ENCODE results near the gene MRM3.
"Not testable (repeated sequence)": the region's sequence is repeated elsewhere in the genome, so short reads cannot be mapped to it uniquely, and the experiment has no call there.

MRM3 gene

DNA sequence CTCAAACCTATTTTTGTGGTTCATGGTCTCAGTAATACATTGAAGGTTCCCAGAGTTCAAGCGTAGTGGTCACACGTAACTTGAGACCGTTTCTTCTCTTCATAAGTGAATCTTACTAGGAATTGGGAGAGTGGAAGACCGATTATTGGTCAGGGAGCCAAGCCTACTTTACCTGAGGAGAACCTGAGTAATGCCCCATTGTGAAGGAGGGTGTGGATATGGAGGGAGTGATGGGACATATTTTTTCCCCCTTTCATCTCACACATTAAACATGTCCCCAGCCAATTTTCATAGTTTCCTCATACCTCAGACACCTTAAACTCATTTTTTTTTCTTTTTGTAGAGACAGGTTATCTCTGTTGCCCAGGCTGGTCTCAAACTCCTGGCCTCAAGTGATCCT, 39.0 kb upstream of the MRM3 start:
- no peak overlapping the region for H3K27ac ChIP-seq
- TF ChIP-seq, protein P1, sequence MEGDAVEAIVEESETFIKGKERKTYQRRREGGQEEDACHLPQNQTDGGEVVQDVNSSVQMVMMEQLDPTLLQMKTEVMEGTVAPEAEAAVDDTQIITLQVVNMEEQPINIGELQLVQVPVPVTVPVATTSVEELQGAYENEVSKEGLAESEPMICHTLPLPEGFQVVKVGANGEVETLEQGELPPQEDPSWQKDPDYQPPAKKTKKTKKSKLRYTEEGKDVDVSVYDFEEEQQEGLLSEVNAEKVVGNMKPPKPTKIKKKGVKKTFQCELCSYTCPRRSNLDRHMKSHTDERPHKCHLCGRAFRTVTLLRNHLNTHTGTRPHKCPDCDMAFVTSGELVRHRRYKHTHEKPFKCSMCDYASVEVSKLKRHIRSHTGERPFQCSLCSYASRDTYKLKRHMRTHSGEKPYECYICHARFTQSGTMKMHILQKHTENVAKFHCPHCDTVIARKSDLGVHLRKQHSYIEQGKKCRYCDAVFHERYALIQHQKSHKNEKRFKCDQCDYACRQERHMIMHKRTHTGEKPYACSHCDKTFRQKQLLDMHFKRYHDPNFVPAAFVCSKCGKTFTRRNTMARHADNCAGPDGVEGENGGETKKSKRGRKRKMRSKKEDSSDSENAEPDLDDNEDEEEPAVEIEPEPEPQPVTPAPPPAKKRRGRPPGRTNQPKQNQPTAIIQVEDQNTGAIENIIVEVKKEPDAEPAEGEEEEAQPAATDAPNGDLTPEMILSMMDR (conservative IDR thresholded peaks at IDR 0.05), result no peak
- TF ChIP-seq ZFX (IDR thresholded peaks at IDR 0.05), result no peak

DNA sequence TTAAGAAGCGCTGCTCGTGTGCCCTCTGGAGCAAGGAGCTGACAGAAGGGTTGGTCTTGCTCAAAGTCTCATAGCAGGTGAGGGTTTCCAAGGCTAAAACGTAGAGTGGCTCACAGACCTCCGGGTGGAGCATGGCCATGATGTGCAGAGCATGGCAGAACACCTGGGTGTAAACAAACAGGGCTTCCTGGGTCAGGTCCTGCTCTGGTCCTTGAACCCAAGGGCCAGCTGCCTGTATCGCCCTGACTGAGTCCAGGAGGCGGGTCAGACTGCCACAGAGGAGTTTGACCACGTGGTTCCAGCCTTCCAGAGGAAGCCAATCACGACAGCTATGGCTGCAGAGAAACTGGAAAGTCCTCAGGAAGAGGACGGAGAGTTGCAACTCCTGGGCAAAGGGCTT, 37.2 kb upstream of the MRM3 start:
- TF ChIP-seq, protein P1 (conservative IDR thresholded peaks at IDR 0.05), result no peak
- no peak for TF ChIP-seq ZFX (IDR thresholded peaks at IDR 0.05)

DNA sequence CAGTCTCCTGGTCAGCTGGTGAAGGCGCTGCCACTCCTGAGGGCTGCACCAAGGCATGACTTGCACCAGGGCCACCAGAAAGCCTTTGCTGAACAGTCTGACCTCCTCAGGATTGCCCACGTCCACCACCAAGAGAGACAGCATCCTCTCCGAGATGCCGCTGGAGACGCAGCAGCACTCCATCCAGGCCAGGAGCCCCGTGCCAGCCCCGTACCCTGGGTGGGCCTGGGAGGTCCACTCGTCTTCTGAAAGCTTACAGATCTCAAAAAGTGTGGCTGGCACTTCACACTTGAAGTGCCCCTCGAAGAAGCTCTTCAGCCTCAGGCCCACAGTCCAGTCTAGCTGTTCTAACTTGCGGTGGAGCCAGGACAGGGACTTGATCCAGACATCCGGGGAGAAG, 36.7 kb upstream of the MRM3 start:
- no peak for TF ChIP-seq ZFX (IDR thresholded peaks at IDR 0.05)
- TF ChIP-seq, protein P1 (conservative IDR thresholded peaks at IDR 0.05), result no peak
- H3K27ac ChIP-seq, result 0 out of 2 replicates have a peak overlapping the region, but pooled peaks have one; percentile 2

More for the DNA sequence above, 37.2 kb upstream of the MRM3 start:
- H3K27ac ChIP-seq, result no peak overlapping the region

DNA sequence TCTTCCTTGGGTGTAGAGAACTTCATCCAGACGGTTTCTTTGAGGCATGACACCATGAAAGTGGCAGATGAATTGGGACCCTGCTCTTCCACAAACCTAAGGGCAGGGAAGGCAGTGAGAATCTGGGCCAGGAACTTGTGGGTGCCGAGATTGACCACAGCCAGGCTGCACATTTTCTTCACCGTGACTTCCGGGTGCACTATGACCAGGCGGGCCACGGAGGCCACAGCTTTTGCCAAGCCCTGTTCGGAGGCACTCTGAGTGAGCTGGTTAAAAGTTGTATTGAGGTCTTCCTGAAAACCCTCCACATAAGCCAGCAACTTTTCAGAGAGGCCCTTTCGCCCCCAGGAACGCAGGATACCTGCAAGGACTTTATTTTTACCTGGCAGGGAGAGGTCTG, 36.0 kb upstream of the MRM3 start:
- TF ChIP-seq, protein P1 (conservative IDR thresholded peaks at IDR 0.05), result no peak
- TF ChIP-seq ZFX (IDR thresholded peaks at IDR 0.05), result no peak
- no peak overlapping the region for H3K27ac ChIP-seq

DNA sequence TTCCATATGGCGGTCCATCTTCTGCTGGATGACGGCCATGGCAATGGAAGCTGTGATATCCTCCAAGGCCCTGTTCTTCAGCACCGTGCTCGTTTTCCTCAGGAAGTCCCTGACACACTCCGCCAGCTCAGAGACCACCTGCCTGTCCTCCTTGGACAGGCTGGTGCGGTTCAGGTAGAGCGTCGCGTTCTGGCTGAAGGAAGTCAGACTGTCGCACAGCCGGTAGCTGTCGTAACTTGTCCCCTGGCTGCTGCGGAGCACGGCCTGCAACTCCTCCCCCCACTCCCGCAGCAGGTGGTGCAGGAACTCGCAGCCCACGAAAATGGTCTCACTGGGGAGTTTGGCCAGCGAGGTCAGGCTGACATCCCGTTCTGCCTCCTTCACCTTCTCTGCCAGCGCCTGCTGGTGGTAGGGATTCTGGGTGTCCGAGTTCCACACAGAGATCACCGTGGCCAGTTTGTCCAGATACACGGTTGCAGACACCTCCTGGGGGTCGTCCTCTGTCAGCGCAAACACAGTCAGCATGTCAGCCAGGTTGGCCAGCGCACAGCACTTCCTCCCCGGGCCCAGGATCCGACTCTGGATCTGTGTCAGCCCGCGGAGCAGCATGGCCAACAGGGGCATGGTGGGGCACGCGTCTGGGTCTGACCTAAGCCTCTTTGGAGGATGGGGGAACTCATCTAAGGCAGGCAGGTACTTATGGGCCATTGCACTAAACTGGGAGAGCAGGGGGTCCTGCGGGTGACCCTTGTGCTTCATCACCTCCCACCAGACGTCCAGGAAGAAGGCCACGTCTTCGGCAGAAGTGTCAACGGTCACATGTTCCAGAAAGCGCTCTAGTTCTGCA, 35.1 kb upstream of the MRM3 start:
- no peak overlapping the region for H3K27ac ChIP-seq
- TF ChIP-seq, protein P1 (conservative IDR thresholded peaks at IDR 0.05), result no peak
- TF ChIP-seq ZFX (IDR thresholded peaks at IDR 0.05), result no peak

DNA sequence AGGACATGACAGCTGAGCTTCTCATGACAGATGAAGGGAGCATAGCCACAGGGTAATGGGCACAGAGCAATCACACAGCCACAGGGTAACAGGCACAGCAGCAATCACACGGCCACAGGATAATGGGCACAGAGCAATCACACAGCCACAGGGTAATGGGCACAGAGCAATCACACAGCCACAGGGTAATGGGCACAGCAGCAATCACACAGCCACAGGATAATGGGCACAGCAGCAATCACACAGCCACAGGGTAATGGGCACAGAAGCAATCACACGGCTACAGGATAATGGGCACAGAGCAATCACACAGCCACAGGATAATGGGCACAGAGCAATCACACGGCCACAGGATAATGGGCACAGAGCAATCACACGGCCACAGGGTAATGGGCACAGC, 33.5 kb upstream of the MRM3 start:
- not testable (repeated sequence) for H3K27ac ChIP-seq

DNA sequence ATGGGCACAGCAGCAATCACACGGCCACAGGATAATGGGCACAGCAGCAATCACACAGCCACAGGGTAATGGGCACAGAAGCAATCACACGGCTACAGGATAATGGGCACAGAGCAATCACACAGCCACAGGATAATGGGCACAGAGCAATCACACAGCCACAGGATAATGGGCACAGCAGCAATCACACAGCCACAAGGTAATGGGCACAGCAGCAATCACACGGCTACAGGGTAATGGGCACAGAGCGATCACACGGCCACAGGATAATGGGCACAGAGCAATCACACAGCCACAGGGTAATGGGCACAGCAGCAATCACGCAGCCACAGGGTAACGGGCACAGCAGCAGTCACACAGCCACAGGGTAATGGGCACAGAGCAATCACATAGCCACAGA, 32.8 kb upstream of the MRM3 start:
- H3K27ac ChIP-seq, result not testable (repeated sequence)

DNA sequence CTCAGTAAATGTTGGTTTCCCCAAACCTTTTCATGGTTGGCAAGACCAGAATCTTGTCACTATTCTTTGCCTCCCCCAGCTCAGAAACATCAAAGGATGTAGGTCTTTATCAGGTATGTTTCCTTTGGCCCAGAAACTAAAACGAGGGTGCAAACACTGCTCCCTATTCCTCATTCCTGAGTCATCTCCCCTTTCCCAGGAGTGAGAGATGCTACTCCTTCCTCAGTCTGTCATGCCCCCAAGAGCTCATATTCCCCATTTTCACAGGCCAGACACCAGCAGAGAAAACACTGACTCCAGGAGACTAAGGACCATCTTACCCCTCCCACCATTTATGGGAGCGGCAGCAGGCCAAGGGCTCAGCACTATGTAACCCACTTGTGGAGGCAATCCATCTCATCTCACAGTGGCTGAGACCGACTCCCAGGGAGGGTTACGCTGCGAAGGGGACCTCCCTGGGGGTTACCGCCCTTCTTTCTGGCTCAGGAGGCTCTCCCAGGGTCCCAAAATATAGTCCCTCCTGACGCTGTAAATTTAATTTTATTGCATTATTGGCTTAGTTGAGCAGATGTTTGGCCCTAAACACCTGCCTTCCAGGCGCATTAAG, 31.6 kb upstream of the MRM3 start:
- H3K27ac ChIP-seq, result peak overlapping the region; percentile 98
- TF ChIP-seq ZFX (IDR thresholded peaks at IDR 0.05), result no peak
- TF ChIP-seq, protein P1 (conservative IDR thresholded peaks at IDR 0.05), result no peak
